Measurements from ENCODE around the gene MGRN1.

MGRN1 gene

GRCh38 chr16:4693296-4693955 is 68.8 kb downstream of the MGRN1 start, which contains the start of gene NUDT16L1 (continued):
- TF ChIP-seq ZNF768 (tag by site-specific recombination; IDR thresholded peaks at IDR 0.05) (no peak), TRIM28 (IDR thresholded peaks at IDR 0.05; ENCODE audit: borderline replicate concordance, low read length) (no peak), ZNF2 (tag by site-specific recombination; IDR thresholded peaks at IDR 0.05) (no peak), ZNF394 (tag by site-specific recombination; IDR thresholded peaks at IDR 0.05; ENCODE audit: borderline replicate concordance) (no peak), BCL11B (tag by site-specific recombination; IDR thresholded peaks at IDR 0.05; ENCODE audit: low read depth) (no peak), ZNF623 (tag by site-specific recombination; IDR thresholded peaks at IDR 0.05) (no peak), ZNF558 (tag by site-specific recombination; IDR thresholded peaks at IDR 0.05) (no peak), INSM2 (tag by site-specific recombination; IDR thresholded peaks at IDR 0.05) (no peak), ZNF132 (tag by site-specific recombination; IDR thresholded peaks at IDR 0.05; ENCODE audit: borderline replicate concordance) (no peak), ELK4 (IDR thresholded peaks at IDR 0.05; ENCODE audit: borderline replicate concordance, low read depth, low read length) (no peak), ZNF645 (tag by site-specific recombination; IDR thresholded peaks at IDR 0.05) (no peak), ZNF266 (tag by site-specific recombination; IDR thresholded peaks at IDR 0.05; ENCODE audit: low read depth) (no peak), ZNF837 (tag by site-specific recombination; IDR thresholded peaks at IDR 0.05) (no peak), ZFP41 (tag by site-specific recombination; IDR thresholded peaks at IDR 0.05; ENCODE audit: borderline replicate concordance) (no peak), ZNF302 (tag by site-specific recombination; IDR thresholded peaks at IDR 0.05; ENCODE audit: low read depth) (no peak), ZNF19 (tag by site-specific recombination; IDR thresholded peaks at IDR 0.05; ENCODE audit: low read depth) (no peak), ZNF560 (tag by site-specific recombination; IDR thresholded peaks at IDR 0.05; ENCODE audit: borderline replicate concordance) (no peak), ZSCAN18 (tag by site-specific recombination; IDR thresholded peaks at IDR 0.05) (no peak), ZNF785 (tag by site-specific recombination; IDR thresholded peaks at IDR 0.05) (no peak), ZNF280C (tag by site-specific recombination; IDR thresholded peaks at IDR 0.05) (no peak), ZNF184 (tag by site-specific recombination; IDR thresholded peaks at IDR 0.05) (no peak), ZFP69B (tag by site-specific recombination; IDR thresholded peaks at IDR 0.05) (no peak), ZBTB8A (tag by site-specific recombination; IDR thresholded peaks at IDR 0.05) (peak; percentile 75), ZNF16 (tag by site-specific recombination; IDR thresholded peaks at IDR 0.05; ENCODE audit: low read depth) (no peak), KLF1 (tag by site-specific recombination; IDR thresholded peaks at IDR 0.05) (no peak), ZEB2 (tag by site-specific recombination; IDR thresholded peaks at IDR 0.05) (peak; percentile 81), YY1 (tag by site-specific recombination; IDR thresholded peaks at IDR 0.05) (peak; percentile 62; the same call in 1 of the 2 replicates), TCF7L2 (IDR thresholded peaks at IDR 0.05; ENCODE audit: borderline replicate concordance, low read depth, low read length) (no peak), ZNF280D (tag by site-specific recombination; IDR thresholded peaks at IDR 0.05) (no peak), SP7 (tag by site-specific recombination; IDR thresholded peaks at IDR 0.05) (no peak), ZNF76 (tag by site-specific recombination; IDR thresholded peaks at IDR 0.05; ENCODE audit: borderline replicate concordance, low read depth) (no peak)
